HepG2 (cell line): Measurements from ENCODE around the gene ZNF567. TPM values are rescaled to one million over a fixed set of nuclear protein-coding genes. Genes with fewer than 3 reads are reported as not detected.
A peak's percentile ranks its signal among the peaks of the same experiment; 100 is the strongest.

Experiments used
- ATAC-seq: fragments of 200-7000 bp; cut with Tn5 transposase; 3 replicates; pipeline ENCODE4 v1.9.1; 2020; ENCODE audit warnings: mild to moderate bottlenecking, moderate library complexity
- BruUV-seq: library from RNA; stranded (reverse); fragments of 400-500 nt; replicated peaks from 2 replicates; lab custom pipeline; 2021; lab: Mats Ljungman, UMichigan
- CTCF ChIA-PET: fragments of 300-600 bp; formaldehyde crosslinking; extraction: SDS; loops from one replicate; lab custom pipeline; 2021; ENCODE audit warnings: low total read pairs, inconsistent platforms, low intra/inter-chr PET ratio; lab: Yijun Ruan, JAX
- POLR2A ChIA-PET: fragments of 350-600 bp; sonication (Branson Sonifier 250); formaldehyde crosslinking; loops from one replicate; lab custom pipeline; 2020; ENCODE audit warnings: antibody characterized with exemption, inconsistent platforms; lab: Yijun Ruan, JAX
- DNase-seq: peaks from one replicate; pipeline ENCODE4 v3.0.0-alpha.2; 2015; ENCODE audit warnings: low spot score
- FAIRE-seq: peaks from 3 replicates; lab custom pipeline; 2011; peaks lifted over from hg19 to GRCh38; lab: Jason Lieb, UNC
- H2AFZ ChIP-seq: one replicate; pipeline ENCODE4 v1.6.1; 2011; ENCODE audit warnings: low read length, inconsistent platforms
- H3K27ac ChIP-seq: fragments of 300-600 bp; 3 replicates; pipeline ENCODE4 v1.8.0; 2011; ENCODE audit warnings: mixed run types, mild to moderate bottlenecking, mixed read lengths, low read length, inconsistent platforms; ENCODE audit not compliant: insufficient read depth; ENCODE audit errors: extremely low read length
- H3K27me3 ChIP-seq, 2 experiments: fragments of 200-600 bp in 1 of 2; 2 replicates in 1 of 2; 3 replicates in 1 of 2; pipeline versions ENCODE4 v1.6.0 to v1.8.0; 2011; ENCODE audit warnings: low read length in 2 of 2, mild to moderate bottlenecking in 2 of 2, moderate library complexity in 2 of 2, inconsistent platforms in 1 of 2; ENCODE audit not compliant: insufficient read depth in 2 of 2, control insufficient read depth in 1 of 2
- H3K36me3 ChIP-seq, 2 experiments: fragments of 200-600 bp in 1 of 2; replicated peaks in 1 of 2; 2 replicates in 1 of 2; 3 replicates in 1 of 2; pipeline versions ENCODE4 v1.5.1 to v1.8.0; 2011; ENCODE audit warnings: low read length in 2 of 2, inconsistent platforms in 1 of 2; ENCODE audit not compliant: insufficient read depth in 2 of 2, control insufficient read depth in 1 of 2
- H3K4me1 ChIP-seq: 2 replicates; pipeline ENCODE4 v1.5.1; 2012; ENCODE audit warnings: low read length, inconsistent platforms; ENCODE audit not compliant: insufficient read depth
- H3K4me2 ChIP-seq: 2 replicates; pipeline ENCODE4 v1.6.0; 2011; ENCODE audit warnings: low read depth, low read length, inconsistent platforms
- H3K4me3 ChIP-seq, 3 experiments: fragments of 200-600 bp in 1 of 3; sonication (generic), shearing (Covaris generic) in 1 of 3; replicated peaks in 1 of 3; 2 replicates each; pipeline ENCODE4 v1.5.1; 2011 to 2016; ENCODE audit warnings: low read length in 3 of 3, inconsistent platforms in 2 of 3, low read depth in 2 of 3, mild to moderate bottlenecking in 2 of 3, control low read depth in 1 of 3, mixed read lengths in 1 of 3; ENCODE audit not compliant: insufficient read depth in 1 of 3
- H3K79me2 ChIP-seq: one replicate; pipeline ENCODE4 v1.6.1; 2011; ENCODE audit warnings: low read length, inconsistent platforms; ENCODE audit not compliant: insufficient read depth
- H3K9ac ChIP-seq: 2 replicates; pipeline ENCODE4 v1.6.0; 2011; ENCODE audit warnings: mild to moderate bottlenecking, low read depth, low read length, inconsistent platforms; ENCODE audit not compliant: insufficient read depth
- H3K9me3 ChIP-seq: 2 replicates; pipeline ENCODE4 v1.5.1; 2012; ENCODE audit warnings: mild to moderate bottlenecking, low read length
- H4K20me1 ChIP-seq: 2 replicates; pipeline ENCODE4 v1.6.0; 2011; ENCODE audit warnings: inconsistent platforms, mild to moderate bottlenecking, low read length, moderate library complexity; ENCODE audit not compliant: insufficient read depth
- ARNT2 ChIP-seq: sonication (generic); formaldehyde crosslinking; IDR thresholded peaks from 2 replicates; pipeline ENCODE4 v1.8.0; 2022; ENCODE audit warnings: mild to moderate bottlenecking, low read depth, missing genetic modification reagents, moderate library complexity
- BCLAF1 ChIP-seq: fragments of 450-650 bp; IDR thresholded peaks from 2 replicates; pipeline ENCODE4 v1.6.1; 2017; ENCODE audit warnings: mild to moderate bottlenecking
- FIP1L1 ChIP-seq: fragments of 200-400 bp; formaldehyde crosslinking; IDR thresholded peaks from 2 replicates; pipeline ENCODE4 v1.6.1; 2018; ENCODE audit warnings: low read depth, mild to moderate bottlenecking, low read length, moderate library complexity, borderline replicate concordance; ENCODE audit not compliant: insufficient read depth
- HDAC2 ChIP-seq: sonication (generic); formaldehyde crosslinking; IDR thresholded peaks from 2 replicates; pipeline ENCODE4 v1.4.0; 2020; ENCODE audit warnings: missing genetic modification reagents
- HNRNPLL ChIP-seq: fragments of 200-400 bp; formaldehyde crosslinking; IDR thresholded peaks from 2 replicates; pipeline ENCODE4 v1.6.1; 2017; ENCODE audit warnings: mild to moderate bottlenecking, low read depth, low read length; ENCODE audit not compliant: poor library complexity, severe bottlenecking
- MATR3 ChIP-seq: sonication (generic); formaldehyde crosslinking; IDR thresholded peaks from 2 replicates; pipeline ENCODE4 v1.4.0; 2020; ENCODE audit warnings: missing genetic modification reagents
- NAIF1 ChIP-seq: sonication (generic); formaldehyde crosslinking; IDR thresholded peaks from 2 replicates; pipeline ENCODE4 v1.5.0; 2020; ENCODE audit warnings: mild to moderate bottlenecking, missing genetic modification reagents, borderline replicate concordance
- NFKBIZ ChIP-seq: IDR thresholded peaks from 2 replicates; pipeline ENCODE4 v1.6.1; 2018; ENCODE audit warnings: missing genetic modification reagents, missing compliant biosample characterization
- PITX1 ChIP-seq: sonication (generic); formaldehyde crosslinking; IDR thresholded peaks from 2 replicates; pipeline ENCODE4 v1.5.1; 2020; ENCODE audit warnings: mild to moderate bottlenecking, missing genetic modification reagents
- SMARCE1 ChIP-seq: fragments of 450-650 bp; IDR thresholded peaks from 2 replicates; pipeline ENCODE4 v1.6.1; 2017; ENCODE audit warnings: borderline replicate concordance
- ZNF556 ChIP-seq: sonication (generic); formaldehyde crosslinking; IDR thresholded peaks from 2 replicates; pipeline ENCODE4 v1.4.0; 2020; ENCODE audit warnings: mild to moderate bottlenecking, missing genetic modification reagents, borderline replicate concordance
- ZNF639 ChIP-seq: conservative IDR thresholded peaks from 2 replicates; pipeline ENCODE4 v1.6.1; 2018; ENCODE audit warnings: missing genetic modification reagents
- ZNF792 ChIP-seq: IDR thresholded peaks from 2 replicates; pipeline ENCODE4 v1.6.1; 2016
- ZNF839 ChIP-seq: sonication (generic); formaldehyde crosslinking; IDR thresholded peaks from 2 replicates; pipeline ENCODE4 v1.4.0; 2020; ENCODE audit warnings: missing genetic modification reagents, mild to moderate bottlenecking, borderline replicate concordance
- ZNF850 ChIP-seq: sonication (generic); formaldehyde crosslinking; conservative IDR thresholded peaks from 2 replicates; pipeline ENCODE4 v1.9.0; 2021; ENCODE audit warnings: mild to moderate bottlenecking, missing genetic modification reagents
- WGBS: methylation state at CpG from one replicate; pipeline ENCODE4 v1.1.6; 2017; ENCODE audit warnings: low lambda C conversion rate; 5-methylcytosine and 5-hydroxymethylcytosine counted together
- in situ Hi-C: cut with HindIII; loops from 2 replicates; pipeline ENCODE4 v1.10.0; 2017; ENCODE audit warnings: low pct_unique_long_range_greater_than_20kb; ENCODE audit not compliant: extremely low pct_ligation_motif_present
- intact Hi-C: fragments of 100-400 bp; cut with micrococcal nuclease; formaldehyde crosslinking; loops from one replicate; pipeline ENCODE4 v1.10.0; 2022; ENCODE audit not compliant: unreplicated experiment
- polyA plus RNA-seq, 8 experiments: library from polyadenylated mRNA; depleted of rRNA in 3 of 8; stranded (reverse) in 7 of 8; unstranded in 1 of 8; fragments of >200 nt; fragmentation: Illumina TruSeq in 4 of 8; extraction: Trizol in 4 of 8; gene quantifications; 2 replicates each; pipeline versions ENCODE4 v1.2.1 to v1.2.3, GENCODE V29; 2011 to 2016; ENCODE audit warnings: low read depth in 4 of 8, missing spikeins in 1 of 8, mixed read lengths in 1 of 8; ENCODE audit not compliant: insufficient read depth in 1 of 8
- total RNA-seq, 5 experiments: library from RNA; depleted of rRNA; stranded (reverse); fragments of >200 nt; fragmentation: Illumina TruSeq; extraction: Trizol; gene quantifications; 2 replicates each; pipeline ENCODE4 v1.2.3, GENCODE V29; 2016; ENCODE audit warnings: low read depth in 1 of 5

The ZNF567 gene
- total and polyA plus RNA-seq, 2 of the 13 experiments (the other 11 are each of a cell fraction or from before 2014, with no cell fraction given), result 3.1 to 6.8 TPM

DNA sequence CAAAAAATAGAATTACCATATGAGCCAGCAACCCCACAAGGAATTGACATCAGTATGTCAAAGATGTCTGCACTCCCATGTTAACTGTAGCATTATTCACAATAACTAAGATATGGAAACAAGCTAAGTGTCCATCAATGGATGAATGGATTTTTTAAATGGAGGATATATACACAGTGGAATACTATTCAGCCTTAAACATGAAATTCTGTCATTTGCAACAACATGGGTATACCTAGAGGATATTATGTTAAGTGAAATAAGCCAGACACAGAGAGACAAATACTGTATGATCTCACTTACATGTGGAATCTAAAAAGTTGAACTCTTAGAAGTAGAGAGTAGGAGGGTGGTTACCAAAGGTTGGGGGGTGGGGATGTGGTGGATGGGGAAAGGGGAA is 8.0 kb upstream of the ZNF567 start:
- ATAC-seq (no peak), DNase-seq (no peak), FAIRE-seq (no peak)
- no TSS peak for BruUV-seq
- H3K27me3 ChIP-seq, result no peaks in the 10 kb centered on the region
- intact Hi-C loops, result no loop called here
- H3K9me3 ChIP-seq, result peaks cover 26% of the 10 kb centered on the region
- no peak overlapping the region for H3K4me2 ChIP-seq
- no peaks in the 10 kb centered on the region for H3K79me2 ChIP-seq
- no peak overlapping the region for H3K4me3 ChIP-seq
- ChIA-PET POLR2A (no interaction called here), CTCF (no interaction called here)
- in situ Hi-C loops, result no loop called here
- TF ChIP-seq HDAC2 (CRISPR knock-in tag), result no peak
- TF ChIP-seq MATR3 (CRISPR knock-in tag), result no peak
- no peak for TF ChIP-seq ZNF839 (CRISPR knock-in tag)
- no peak for TF ChIP-seq NAIF1 (CRISPR knock-in tag)
- H3K4me1 ChIP-seq, result no peaks in the 10 kb centered on the region
- H3K27ac ChIP-seq, result no peak overlapping the region
- H2AFZ ChIP-seq, result no peak overlapping the region
- H4K20me1 ChIP-seq, result no peaks in the 10 kb centered on the region
- H3K36me3 ChIP-seq, result peaks cover 0 to 2% of the 10 kb centered on the region in 2 experiments; a peak in 2 of 5 replicates
- H3K9ac ChIP-seq, result no peak overlapping the region

- no peaks in the 10 kb centered on the region for H4K20me1 ChIP-seq
- H3K27ac ChIP-seq, result no peak overlapping the region
- no peak overlapping the region for H2AFZ ChIP-seq
- BruUV-seq, result no TSS peak
- WGBS, result 100% methylated on average over 2 of the region's 2 CpGs
- POLR2A ChIA-PET, result interaction anchor here (0.8 to 3.4 kb wide), 4 partner anchors 20 to 196 kb away, joined by 3 to 18 read pairs (median 9); partner anchors contain the start of genes ZNF260, ZNF461 and ZNF566
- H3K36me3 ChIP-seq, result peaks cover 4 to 15% of the 10 kb centered on the region in 2 experiments; a peak in 4 of 5 replicates
- peaks cover 16% of the 10 kb centered on the region for H3K4me1 ChIP-seq
- peak overlapping the region; percentile 90 for H3K4me2 ChIP-seq
- in situ Hi-C loops (no loop called here), intact Hi-C loops (loop anchor here (2.0 to 5.0 kb wide), 3 partner anchors 19 to 151 kb away; partner anchors contain the start of genes ZNF461, ZNF529 and ZNF790)
- FAIRE-seq (no peak), DNase-seq (no peak), ATAC-seq (no peak)
- peaks cover 12% of the 10 kb centered on the region; the same call in 1 of the 2 replicates for H3K9me3 ChIP-seq
- H3K9ac ChIP-seq, result peak overlapping the region; percentile 85; the same call in 1 of the 2 replicates
- H3K4me3 ChIP-seq, result peak overlapping the region in 2 of 3 experiments; percentile 70 to 86; a peak in 3 of 6 replicates
- CTCF ChIA-PET, result no interaction called here
- peaks cover 0 to 3% of the 10 kb centered on the region in 2 experiments; a peak in 2 of 5 replicates for H3K27me3 ChIP-seq
- peaks cover 18% of the 10 kb centered on the region for H3K79me2 ChIP-seq
- no peak for TF ChIP-seq NFKBIZ (CRISPR knock-in tag)
- no peak for TF ChIP-seq BCLAF1
- TF ChIP-seq ARNT2 (CRISPR knock-in tag), result no peak
- no peak for TF ChIP-seq ZNF639 (CRISPR knock-in tag)
- TF ChIP-seq SMARCE1, result no peak
- no peak for TF ChIP-seq ZNF792 (CRISPR knock-in tag)
- TF ChIP-seq ZNF850 (CRISPR knock-in tag), result no peak
- no peak for TF ChIP-seq HNRNPLL
- TF ChIP-seq ZNF556 (CRISPR knock-in tag), result no peak
- TF ChIP-seq FIP1L1, result no peak
- no peak for TF ChIP-seq PITX1 (CRISPR knock-in tag)
Measured at GRCh38 chr19:36685835-36686234, 1.6 kb upstream of the ZNF567 start.
